K562 (cell line): Measurements from ENCODE around the gene TTC28. TPM values are rescaled to one million over a fixed set of nuclear protein-coding genes. Genes with fewer than 3 reads are reported as not detected.

Experiments
- ATAC-seq: fragments of 200-7000 bp; cut with Tn5 transposase; 3 replicates; pipeline ENCODE4 v1.9.1; 2020; ENCODE audit warnings: moderate library complexity
- BruUV-seq: library from RNA; stranded (reverse); fragments of 400-500 nt; replicated peaks from 2 replicates; lab custom pipeline; 2021; lab: Mats Ljungman, UMichigan
- CTCF ChIA-PET: fragments of 300-600 bp; formaldehyde crosslinking; extraction: SDS; loops from one replicate; lab custom pipeline; 2021; ENCODE audit warnings: low intra/inter-chr PET ratio; lab: Yijun Ruan, JAX
- POLR2A ChIA-PET: fragments of 300-600, 350-650 bp; sonication (Branson Sonifier 250); formaldehyde crosslinking; extraction: SDS; loops from one replicate; lab custom pipeline; 2021; ENCODE audit warnings: antibody characterized with exemption, inconsistent platforms; lab: Yijun Ruan, JAX
- DNase-seq, 4 experiments: peaks; one replicate each; pipeline versions ENCODE4 v3.0.0 to v3.0.0-alpha.2; 2011 to 2018; ENCODE audit warnings: low spot score in 3 of 4, mixed read lengths in 3 of 4; ENCODE audit errors: extremely low read depth in 1 of 4
- FAIRE-seq: peaks from 2 replicates; lab custom pipeline; 2011; peaks lifted over from hg19 to GRCh38; lab: Jason Lieb, UNC
- H2AFZ ChIP-seq: 2 replicates; pipeline ENCODE4 v1.6.0; 2011; ENCODE audit warnings: low read depth, low read length, control low read depth, inconsistent platforms
- H3K27ac ChIP-seq: fragments of 200-600 bp; 3 replicates; pipeline ENCODE4 v1.8.0; 2011; ENCODE audit warnings: low read depth, mild to moderate bottlenecking, control low read depth, inconsistent platforms, low read length, moderate library complexity, mixed read lengths; ENCODE audit errors: extremely low read depth
- H3K27me3 ChIP-seq, 2 experiments: fragments of 300-600 bp in 1 of 2; 2 replicates in 1 of 2; 3 replicates in 1 of 2; pipeline versions ENCODE4 v1.6.0 to v1.8.0; 2011; ENCODE audit warnings: inconsistent platforms in 2 of 2, low read length in 2 of 2, mild to moderate bottlenecking in 1 of 2, mixed read lengths in 1 of 2, moderate library complexity in 1 of 2; ENCODE audit not compliant: control insufficient read depth in 2 of 2, insufficient read depth in 2 of 2
- H3K36me3 ChIP-seq: fragments of 300-600 bp; 3 replicates; pipeline ENCODE4 v1.8.0; 2011; ENCODE audit warnings: mild to moderate bottlenecking, low read length, inconsistent platforms; ENCODE audit not compliant: control insufficient read depth, insufficient read depth
- H3K4me1 ChIP-seq, 2 experiments: fragments of 200-600 bp in 1 of 2; replicated peaks in 1 of 2; 2 replicates in 1 of 2; 3 replicates in 1 of 2; pipeline versions ENCODE4 v1.5.1 to v1.8.0; 2011; ENCODE audit warnings: inconsistent platforms in 2 of 2, low read length in 2 of 2, mild to moderate bottlenecking in 1 of 2, mixed read lengths in 1 of 2, moderate library complexity in 1 of 2; ENCODE audit not compliant: control insufficient read depth in 2 of 2, insufficient read depth in 2 of 2
- H3K4me2 ChIP-seq: 2 replicates; pipeline ENCODE4 v1.6.1; 2011; ENCODE audit warnings: low read length, control low read depth, inconsistent platforms, mixed read lengths; ENCODE audit not compliant: insufficient read depth
- H3K4me3 ChIP-seq: fragments of 200-600 bp; sonication (generic), shearing (Covaris generic); 2 replicates; pipeline ENCODE4 v1.5.1; 2016; ENCODE audit warnings: control low read depth, inconsistent platforms
- H3K79me2 ChIP-seq: fragments of 200-600 bp; 3 replicates; pipeline ENCODE4 v1.8.0; 2011; ENCODE audit warnings: low read length, inconsistent platforms; ENCODE audit not compliant: control insufficient read depth, insufficient read depth
- H3K9ac ChIP-seq, 2 experiments: 2 replicates each; pipeline versions ENCODE4 v1.6.0 to v1.6.1; 2011; ENCODE audit warnings: low read depth in 2 of 2, low read length in 2 of 2, control low read depth in 1 of 2, inconsistent platforms in 1 of 2, mild to moderate bottlenecking in 1 of 2, mixed read lengths in 1 of 2; ENCODE audit not compliant: insufficient read depth in 1 of 2
- H3K9me1 ChIP-seq: one replicate; pipeline ENCODE4 v1.6.0; 2011; ENCODE audit warnings: inconsistent platforms, mild to moderate bottlenecking, low read length, moderate library complexity; ENCODE audit not compliant: control insufficient read depth, insufficient read depth
- H3K9me3 ChIP-seq: replicated peaks from 2 replicates; pipeline ENCODE4 v1.5.1; 2011; ENCODE audit warnings: low read depth, low read length, inconsistent platforms; ENCODE audit not compliant: control insufficient read depth, insufficient read depth
- H4K20me1 ChIP-seq: replicated peaks from 2 replicates; pipeline ENCODE4 v1.6.1; 2011; ENCODE audit warnings: low read length, inconsistent platforms, mixed read lengths; ENCODE audit not compliant: control insufficient read depth, insufficient read depth
- ATF4 ChIP-seq: fragments of 450-650 bp; formaldehyde crosslinking; IDR thresholded peaks from 2 replicates; pipeline ENCODE4 v1.4.0; 2022; ENCODE audit warnings: mild to moderate bottlenecking, moderate library complexity
- CREBBP ChIP-seq: IDR thresholded peaks from one replicate; pipeline ENCODE4 v1.6.1; 2012; ENCODE audit warnings: low read depth, mild to moderate bottlenecking, control low read depth, inconsistent platforms, low read length
- EP300 ChIP-seq: IDR thresholded peaks from 2 replicates; pipeline ENCODE4 v1.6.1; 2012; ENCODE audit warnings: low read length, improper control_type of control experiment
- FOXO4 ChIP-seq: fragments of 450-650 bp; formaldehyde crosslinking; IDR thresholded peaks from 2 replicates; pipeline ENCODE4 v1.4.0; 2020; ENCODE audit warnings: mild to moderate bottlenecking, moderate library complexity
- RBM15 ChIP-seq: fragments of 200-400 bp; formaldehyde crosslinking; IDR thresholded peaks from 2 replicates; pipeline ENCODE4 v1.6.1; 2018; ENCODE audit warnings: mild to moderate bottlenecking, low read length, moderate library complexity; ENCODE audit not compliant: insufficient read depth
- SETDB1 ChIP-seq: IDR thresholded peaks from one replicate; pipeline ENCODE4 v1.6.1; 2012; ENCODE audit warnings: low read length, control low read depth, inconsistent platforms
- USF1 ChIP-seq: sonication (generic); formaldehyde crosslinking; IDR thresholded peaks from 2 replicates; pipeline ENCODE4 v1.9.0; 2022; ENCODE audit warnings: mild to moderate bottlenecking, missing genetic modification reagents
- ZBTB33 ChIP-seq: sonication (generic); formaldehyde crosslinking; IDR thresholded peaks from 2 replicates; pipeline ENCODE4 v1.8.1; 2023; ENCODE audit warnings: mild to moderate bottlenecking, missing genetic modification reagents
- ZNF282 ChIP-seq: sonication (generic); formaldehyde crosslinking; IDR thresholded peaks from 2 replicates; pipeline ENCODE4 v1.8.1; 2023; ENCODE audit warnings: missing genetic modification reagents
- ZNF717 ChIP-seq: fragments of 250-450 bp; sonication (Bioruptor Pico); IDR thresholded peaks from 2 replicates; pipeline ENCODE4 v1.5.0; 2021
- WGBS: fragments of 100-300 bp; shearing (Covaris generic); methylation state at CpG from one replicate; pipeline ENCODE4 v1.1.6; 2016; ENCODE audit warnings: low coverage, mixed read lengths; ENCODE audit not compliant: insufficient coverage; ENCODE audit errors: missing lambda C conversion rate; 5-methylcytosine and 5-hydroxymethylcytosine counted together
- in situ Hi-C: fragments of 300-500 bp; cut with MboI; formaldehyde crosslinking; loops from 4 replicates; pipeline ENCODE4 v1.15.0; 2018; ENCODE audit warnings: inconsistent platforms, mixed read lengths
- intact Hi-C: fragments of 100-400 bp; cut with micrococcal nuclease; formaldehyde crosslinking; loops from 2 replicates; pipeline ENCODE4 v1.14.2; 2022
- polyA plus RNA-seq, 8 experiments: library from polyadenylated mRNA; depleted of rRNA in 4 of 8; stranded (reverse) in 5 of 8; unstranded in 3 of 8; fragments of >200 nt; fragmentation: Nextera tagmentation in 2 of 8; fragmentation: Illumina TruSeq in 1 of 8; extraction: Ambion mirVana in 2 of 8; extraction: Trizol in 1 of 8; gene quantifications; 2 replicates each; pipeline versions ENCODE4 v1.2.1 to v1.2.3, GENCODE V29; 2011 to 2014; ENCODE audit warnings: inconsistent platforms in 1 of 8, missing spikeins in 1 of 8
- total RNA-seq, 7 experiments: library from RNA; depleted of rRNA in 6 of 7; stranded (reverse); fragments of >200 nt in 6 of 7; fragmentation: Illumina TruSeq in 2 of 7; extraction: Trizol in 2 of 7; gene quantifications; 2 replicates each; pipeline versions ENCODE4 v1.2.1 to v1.2.3, GENCODE V29; 2011 to 2021; ENCODE audit warnings: low replicate concordance in 1 of 7

The TTC28 gene
- total and polyA plus RNA-seq, 9 of the 15 experiments (the other 6 are each of a cell fraction or from before 2014, with no cell fraction given): 0.22 to 10.7 (median 3.1) TPM

GRCh38 chr22:28108851-28109250 lies 570.8 kb downstream of the TTC28 start (continued):
- TF ChIP-seq ZBTB33 (CRISPR knock-in tag): no peak
- TF ChIP-seq SETDB1: no peak
- TF ChIP-seq ZNF282 (CRISPR knock-in tag): no peak
- no peak for TF ChIP-seq CREBBP
- no peak for TF ChIP-seq ZNF717 (CRISPR knock-in tag)

GRCh38 chr22:28106617-28107016 lies 573.0 kb downstream of the TTC28 start:
- no TSS peak for BruUV-seq
- Histone ChIP-seq H3K27ac (no peak overlapping the region), H3K4me1 (no peaks in the 10 kb centered on the region; a peak in 1 of 5 replicates), H4K20me1 (no peaks in the 10 kb centered on the region), H3K27me3 (no peaks in the 10 kb centered on the region), H3K9me1 (no peaks in the 10 kb centered on the region), H3K4me3 (no peak overlapping the region), H3K36me3 (peaks cover 4% of the 10 kb centered on the region; the same call in 1 of the 3 replicates), H3K9me3 (no peaks in the 10 kb centered on the region), H2AFZ (no peak overlapping the region), H3K4me2 (no peak overlapping the region), H3K79me2 (no peaks in the 10 kb centered on the region), H3K9ac (no peak overlapping the region)
- DNase-seq (no peak), FAIRE-seq (no peak), ATAC-seq (no peak)
- in situ Hi-C loops: no loop called here
- ChIA-PET CTCF (no interaction called here), POLR2A (interaction anchor here (0.7 kb wide), 1 partner anchor 202 kb away, joined by 3 read pairs; no protein-coding TSS in a partner anchor)
- TF ChIP-seq RBM15 (no peak), ZNF282 (CRISPR knock-in tag) (no peak), EP300 (no peak), ATF4 (no peak), FOXO4 (no peak), USF1 (no peak)
- WGBS: 49% methylated on average over 4 of the region's 4 CpGs
- intact Hi-C loops: no loop called here
